Fibroblast of mammary gland (primary cell): ENCODE data around the gene BCAR1.

ENCODE experiments used
- DNase-seq: peaks from one replicate; pipeline ENCODE4 v3.0.0-alpha.2; 2010; ENCODE audit warnings: low read depth
- H3K4me3 ChIP-seq: 2 replicates; pipeline ENCODE4 v1.5.1; 2011; ENCODE audit warnings: low read depth, mild to moderate bottlenecking, low read length, moderate library complexity; ENCODE audit not compliant: control insufficient read depth
- TF ChIP-seq, protein P1 (sequence below): conservative IDR thresholded peaks from 2 replicates; pipeline ENCODE4 v1.5.1; 2011; ENCODE audit warnings: low read depth, low read length, inconsistent platforms; ENCODE audit not compliant: control insufficient read depth, insufficient read depth

The BCAR1 gene

GRCh38 chr16:75204410-75204758 is 47.0 kb downstream of the BCAR1 start:
- TF ChIP-seq, protein P1, sequence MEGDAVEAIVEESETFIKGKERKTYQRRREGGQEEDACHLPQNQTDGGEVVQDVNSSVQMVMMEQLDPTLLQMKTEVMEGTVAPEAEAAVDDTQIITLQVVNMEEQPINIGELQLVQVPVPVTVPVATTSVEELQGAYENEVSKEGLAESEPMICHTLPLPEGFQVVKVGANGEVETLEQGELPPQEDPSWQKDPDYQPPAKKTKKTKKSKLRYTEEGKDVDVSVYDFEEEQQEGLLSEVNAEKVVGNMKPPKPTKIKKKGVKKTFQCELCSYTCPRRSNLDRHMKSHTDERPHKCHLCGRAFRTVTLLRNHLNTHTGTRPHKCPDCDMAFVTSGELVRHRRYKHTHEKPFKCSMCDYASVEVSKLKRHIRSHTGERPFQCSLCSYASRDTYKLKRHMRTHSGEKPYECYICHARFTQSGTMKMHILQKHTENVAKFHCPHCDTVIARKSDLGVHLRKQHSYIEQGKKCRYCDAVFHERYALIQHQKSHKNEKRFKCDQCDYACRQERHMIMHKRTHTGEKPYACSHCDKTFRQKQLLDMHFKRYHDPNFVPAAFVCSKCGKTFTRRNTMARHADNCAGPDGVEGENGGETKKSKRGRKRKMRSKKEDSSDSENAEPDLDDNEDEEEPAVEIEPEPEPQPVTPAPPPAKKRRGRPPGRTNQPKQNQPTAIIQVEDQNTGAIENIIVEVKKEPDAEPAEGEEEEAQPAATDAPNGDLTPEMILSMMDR = no peak
- DNase-seq = no peak
- no peak overlapping the region for H3K4me3 ChIP-seq

GRCh38 chr16:75203667-75204409 is 47.6 kb downstream of the BCAR1 start:
- no peak overlapping the region for H3K4me3 ChIP-seq
- no peak for DNase-seq
- TF ChIP-seq, protein P1 = no peak

DNA sequence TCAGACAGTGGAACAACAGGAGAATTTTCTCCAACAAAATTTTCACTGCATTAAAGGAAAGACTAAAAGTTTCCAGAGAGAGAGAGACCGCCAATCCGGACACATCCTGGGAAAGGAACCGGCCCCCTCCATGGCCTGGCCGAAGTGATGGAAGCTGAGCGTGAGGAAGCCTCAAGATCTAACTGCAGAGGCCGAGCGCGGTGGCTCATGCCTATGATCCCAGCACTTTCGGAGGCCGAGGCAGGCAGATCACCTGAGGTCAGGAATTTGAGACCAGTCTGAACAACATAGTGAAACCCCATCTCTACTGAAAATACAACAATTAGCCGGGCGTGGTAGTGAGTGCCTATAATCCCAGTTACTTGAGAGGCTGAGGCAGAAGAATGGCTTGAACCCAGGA is 48.3 kb downstream of the BCAR1 start:
- H3K4me3 ChIP-seq = no peak overlapping the region
- TF ChIP-seq, protein P1 = no peak
- no peak for DNase-seq

- TF ChIP-seq, protein P1 = no peak
- no peak overlapping the region for H3K4me3 ChIP-seq
- DNase-seq = no peak
These were observed 49.3 kb downstream of the BCAR1 start for GRCh38 chr16:75202069-75202590.

- TF ChIP-seq, protein P1 = no peak
- DNase-seq = peak; percentile 61
- H3K4me3 ChIP-seq = peak overlapping the region; percentile 35
These were observed 53.3 kb downstream of the BCAR1 start for GRCh38 chr16:75198135-75198600.

- no peak overlapping the region for H3K4me3 ChIP-seq
- DNase-seq = no peak
- TF ChIP-seq, protein P1 = no peak
These were observed 53.8 kb downstream of the BCAR1 start for GRCh38 chr16:75197522-75198134.

GRCh38 chr16:75196836-75197235 is 54.6 kb downstream of the BCAR1 start:
- no peak for DNase-seq
- H3K4me3 ChIP-seq = no peak overlapping the region
- TF ChIP-seq, protein P1 = no peak
